Measurements from ENCODE around the gene CNNM1.

DNA sequence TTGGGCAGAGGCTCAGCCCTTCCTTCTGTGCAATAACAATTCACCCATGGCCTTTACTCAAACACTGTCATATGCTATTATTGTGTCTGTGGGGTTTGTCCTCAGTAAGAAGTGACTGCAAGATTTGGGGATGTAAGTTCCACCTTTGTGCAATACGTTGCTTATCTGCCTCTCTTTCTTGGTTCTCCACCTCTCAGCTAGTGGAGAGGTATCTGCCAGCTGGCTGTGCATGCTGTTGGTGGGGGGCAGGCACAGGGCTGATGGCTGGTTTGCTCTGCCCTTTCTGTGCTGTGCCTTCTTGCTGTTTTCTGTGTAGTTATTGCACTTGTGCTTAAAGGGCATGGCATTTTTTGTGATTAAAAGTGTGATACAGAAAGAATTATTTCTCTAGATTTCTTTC is 36.2 kb downstream of the CNNM1 start:
- TF ChIP-seq, protein P1, sequence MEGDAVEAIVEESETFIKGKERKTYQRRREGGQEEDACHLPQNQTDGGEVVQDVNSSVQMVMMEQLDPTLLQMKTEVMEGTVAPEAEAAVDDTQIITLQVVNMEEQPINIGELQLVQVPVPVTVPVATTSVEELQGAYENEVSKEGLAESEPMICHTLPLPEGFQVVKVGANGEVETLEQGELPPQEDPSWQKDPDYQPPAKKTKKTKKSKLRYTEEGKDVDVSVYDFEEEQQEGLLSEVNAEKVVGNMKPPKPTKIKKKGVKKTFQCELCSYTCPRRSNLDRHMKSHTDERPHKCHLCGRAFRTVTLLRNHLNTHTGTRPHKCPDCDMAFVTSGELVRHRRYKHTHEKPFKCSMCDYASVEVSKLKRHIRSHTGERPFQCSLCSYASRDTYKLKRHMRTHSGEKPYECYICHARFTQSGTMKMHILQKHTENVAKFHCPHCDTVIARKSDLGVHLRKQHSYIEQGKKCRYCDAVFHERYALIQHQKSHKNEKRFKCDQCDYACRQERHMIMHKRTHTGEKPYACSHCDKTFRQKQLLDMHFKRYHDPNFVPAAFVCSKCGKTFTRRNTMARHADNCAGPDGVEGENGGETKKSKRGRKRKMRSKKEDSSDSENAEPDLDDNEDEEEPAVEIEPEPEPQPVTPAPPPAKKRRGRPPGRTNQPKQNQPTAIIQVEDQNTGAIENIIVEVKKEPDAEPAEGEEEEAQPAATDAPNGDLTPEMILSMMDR (IDR thresholded peaks at IDR 0.05; ENCODE audit: insufficient read depth, low read depth, low read length): no peak
- TF ChIP-seq EZH2 (IDR thresholded peaks at IDR 0.05; ENCODE audit: insufficient read depth, low read length): no peak

Measured in astrocyte (in vitro differentiated cells and primary cell).